GM20000 (cell line): Measurements from ENCODE around the gene CCDC63.

Source experiments
- DNase-seq: peaks from one replicate; pipeline ENCODE4 v3.0.0; 2012; ENCODE audit warnings: low spot score
- CTCF ChIP-seq: IDR thresholded peaks from 2 replicates; pipeline ENCODE4 v1.5.1; 2012; ENCODE audit warnings: mild to moderate bottlenecking, control low read depth; ENCODE audit errors: extremely low read depth, missing control alignments

The CCDC63 gene

DNA sequence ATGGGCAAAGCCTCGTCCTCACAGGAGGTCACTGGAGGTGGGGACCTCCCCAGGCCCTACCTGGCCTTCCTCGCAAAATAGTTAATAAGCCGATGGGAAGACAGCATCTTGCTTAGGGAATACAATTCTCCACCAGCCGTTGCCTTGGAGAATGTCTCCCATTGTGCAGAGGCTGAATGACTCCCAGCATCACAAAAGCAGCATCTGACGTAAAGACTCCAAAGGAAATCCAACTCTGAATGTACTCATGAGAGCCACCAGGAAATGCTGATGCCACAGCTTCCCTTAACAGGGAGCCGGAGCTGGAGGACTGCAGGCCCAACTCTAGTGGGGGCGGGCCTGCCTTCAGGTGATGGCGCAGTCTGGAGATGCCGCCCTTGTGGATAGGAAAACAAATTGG is 15.5 kb downstream of the CCDC63 start:
- no peak for TF ChIP-seq CTCF
- DNase-seq: no peak

DNA sequence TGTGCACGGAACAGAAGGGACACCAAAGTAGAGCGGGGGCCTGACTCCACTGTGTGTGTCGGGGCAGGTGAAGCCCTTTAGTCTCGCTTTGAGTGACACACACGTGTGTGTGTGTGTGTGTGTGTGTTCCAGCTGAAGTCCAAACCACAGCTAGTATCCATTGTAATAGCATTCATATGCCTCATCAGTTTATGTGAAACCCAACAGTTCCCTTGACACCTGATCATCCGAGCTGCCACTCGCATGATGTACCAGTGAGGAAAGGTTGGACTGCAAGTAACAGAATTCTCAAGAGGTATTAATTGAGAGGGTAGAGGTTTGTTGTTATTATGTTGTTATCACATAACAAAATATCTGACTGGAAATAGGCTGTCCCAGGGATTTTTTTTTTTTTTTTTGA is 16.4 kb downstream of the CCDC63 start:
- no peak for TF ChIP-seq CTCF
- no peak for DNase-seq

GRCh38 chr12:110865521-110865920 is 18.7 kb downstream of the CCDC63 start:
- TF ChIP-seq CTCF: no peak

DNA sequence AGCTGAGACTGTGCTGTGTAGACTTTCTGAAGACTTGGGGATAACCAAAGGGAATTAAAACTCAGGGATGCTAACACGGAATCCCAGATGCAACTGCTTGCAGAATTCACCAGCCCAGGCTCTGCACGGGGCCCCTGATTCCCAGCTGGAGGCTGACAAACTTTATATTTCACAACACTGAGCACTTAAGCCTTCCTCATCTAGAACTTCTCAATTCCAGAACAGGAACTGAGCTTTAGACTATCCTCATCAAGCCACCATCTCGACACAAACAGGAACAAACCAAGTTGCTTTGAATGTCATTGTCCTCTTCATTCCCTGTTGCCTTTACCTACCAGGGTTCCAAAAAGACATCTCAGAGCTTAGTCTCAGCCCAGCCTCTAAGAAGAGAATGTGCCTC is 22.2 kb downstream of the CCDC63 start:
- no peak for TF ChIP-seq CTCF
- DNase-seq: no peak

More at GRCh38 chr12:110865521-110865920, 18.7 kb downstream of the CCDC63 start:
- DNase-seq: no peak

DNA sequence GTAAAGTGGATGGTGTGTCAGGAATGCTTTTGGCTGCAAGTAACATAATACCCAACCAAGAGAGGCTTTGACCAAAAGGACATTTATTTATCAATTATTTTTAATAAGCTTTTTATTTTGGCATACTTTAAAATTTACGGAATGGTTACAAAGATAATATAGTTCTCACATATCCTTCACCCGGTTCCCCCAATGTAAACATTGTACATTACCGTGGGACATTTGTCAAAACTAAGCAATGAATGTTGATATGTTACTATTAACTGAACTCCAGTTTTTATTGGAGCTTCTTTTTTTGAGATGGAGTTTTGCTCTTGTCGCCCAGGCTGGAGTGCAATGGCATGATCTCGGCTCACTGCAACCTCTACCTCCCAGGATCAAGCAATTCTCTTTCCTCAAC is 23.0 kb downstream of the CCDC63 start:
- TF ChIP-seq CTCF: no peak
- DNase-seq: no peak

- DNase-seq: no peak
- TF ChIP-seq CTCF: no peak
Measured at GRCh38 chr12:110872100-110872499, 25.3 kb downstream of the CCDC63 start.

- no peak for TF ChIP-seq CTCF
- no peak for DNase-seq
Measured at GRCh38 chr12:110874351-110874750, 27.6 kb downstream of the CCDC63 start.

DNA sequence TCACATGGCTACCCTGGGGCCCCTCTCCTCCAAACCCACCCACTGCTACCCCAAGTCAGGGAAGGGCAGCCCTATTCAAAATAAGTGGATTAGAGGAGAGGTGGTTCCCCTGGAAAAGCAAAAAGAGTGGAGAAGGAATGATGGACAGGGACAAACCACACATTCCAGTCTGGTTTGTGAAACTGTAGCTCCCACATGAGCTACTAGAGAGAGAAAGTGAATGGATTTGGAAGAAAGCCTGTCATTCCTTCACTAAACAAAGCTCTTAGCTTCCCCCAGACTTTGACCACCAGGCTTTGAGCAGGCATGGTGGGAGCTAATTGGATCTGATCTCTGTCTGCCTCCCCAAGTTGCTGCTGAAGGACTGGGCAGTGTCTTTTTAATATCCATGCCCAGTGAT is 28.0 kb downstream of the CCDC63 start:
- no peak for TF ChIP-seq CTCF
- DNase-seq: no peak
